ENCODE data around the gene ZCCHC4.
"Not testable (repeated sequence)": the region's sequence is repeated elsewhere in the genome, so short reads cannot be mapped to it uniquely, and the experiment has no call there.

ZCCHC4 gene

DNA sequence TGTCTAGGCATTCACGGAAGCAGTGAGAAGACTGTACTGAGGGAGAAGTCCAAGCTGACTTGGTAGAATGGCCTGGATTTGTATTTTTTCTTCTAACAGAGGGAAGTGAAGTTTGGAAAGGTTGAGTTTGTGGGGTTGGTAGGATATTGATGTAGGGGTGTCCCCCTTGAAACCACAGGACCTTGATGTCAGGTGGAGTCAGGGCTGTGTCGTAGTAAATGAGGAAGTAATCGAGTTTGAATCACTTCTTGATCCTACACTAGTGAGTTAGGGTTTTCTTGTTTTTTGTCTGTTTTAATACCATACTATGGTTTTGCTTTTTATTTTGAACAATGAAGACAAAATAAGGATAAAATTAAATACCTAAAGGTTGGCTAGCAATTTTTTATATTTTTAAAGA is 34.3 kb downstream of the ZCCHC4 start:
- H3K4me3 Mint-ChIP-seq = no peak overlapping the region
- no peak overlapping the region for H3K27ac Mint-ChIP-seq
- H3K4me1 Mint-ChIP-seq (ENCODE audit: low read depth) = peaks cover 6% of the 10 kb centered on the region
- H3K27me3 Mint-ChIP-seq = no peaks in the 10 kb centered on the region
- H3K36me3 Mint-ChIP-seq (ENCODE audit: low read depth) = peaks cover 10% of the 10 kb centered on the region
- H3K9me3 Mint-ChIP-seq = no peaks in the 10 kb centered on the region
- intact Hi-C loops (cut with micrococcal nuclease) = no loop called here

- Mint-ChIP-seq H3K4me1 (ENCODE audit: low read depth) (peaks cover 6% of the 10 kb centered on the region), H3K4me3 (no peak overlapping the region), H3K27ac (no peak overlapping the region), H3K27me3 (no peaks in the 10 kb centered on the region), H3K9me3 (no peaks in the 10 kb centered on the region), H3K36me3 (ENCODE audit: low read depth) (peaks cover 15% of the 10 kb centered on the region)
- intact Hi-C loops (cut with micrococcal nuclease) = no loop called here
Measured at GRCh38 chr4:25347473-25347872, 34.9 kb downstream of the ZCCHC4 start.

DNA sequence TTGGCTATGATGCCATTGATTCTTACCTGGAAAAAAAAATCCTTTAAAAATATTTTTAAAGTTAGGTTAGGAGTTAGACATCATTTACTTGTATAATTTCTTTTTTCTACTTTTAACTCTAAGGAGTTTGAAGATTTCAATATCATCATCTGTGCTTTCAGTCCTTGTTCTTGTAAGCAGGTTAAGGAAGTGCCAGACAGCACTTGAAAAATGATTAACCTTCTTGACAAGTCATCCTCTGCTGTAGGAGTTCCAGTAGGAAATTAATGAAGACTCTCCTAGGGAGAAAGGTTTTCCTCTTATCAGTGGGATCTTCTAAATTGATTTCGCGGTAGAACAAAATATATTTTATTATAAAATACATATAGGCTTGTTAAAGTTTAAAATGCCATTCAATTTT is 35.4 kb downstream of the ZCCHC4 start:
- H3K27me3 Mint-ChIP-seq = no peaks in the 10 kb centered on the region
- peaks cover 6% of the 10 kb centered on the region for H3K4me1 Mint-ChIP-seq (ENCODE audit: low read depth)
- intact Hi-C loops (cut with micrococcal nuclease) = no loop called here
- H3K4me3 Mint-ChIP-seq = no peak overlapping the region
- no peaks in the 10 kb centered on the region for H3K9me3 Mint-ChIP-seq
- peaks cover 16% of the 10 kb centered on the region for H3K36me3 Mint-ChIP-seq (ENCODE audit: low read depth)
- H3K27ac Mint-ChIP-seq = no peak overlapping the region

DNA sequence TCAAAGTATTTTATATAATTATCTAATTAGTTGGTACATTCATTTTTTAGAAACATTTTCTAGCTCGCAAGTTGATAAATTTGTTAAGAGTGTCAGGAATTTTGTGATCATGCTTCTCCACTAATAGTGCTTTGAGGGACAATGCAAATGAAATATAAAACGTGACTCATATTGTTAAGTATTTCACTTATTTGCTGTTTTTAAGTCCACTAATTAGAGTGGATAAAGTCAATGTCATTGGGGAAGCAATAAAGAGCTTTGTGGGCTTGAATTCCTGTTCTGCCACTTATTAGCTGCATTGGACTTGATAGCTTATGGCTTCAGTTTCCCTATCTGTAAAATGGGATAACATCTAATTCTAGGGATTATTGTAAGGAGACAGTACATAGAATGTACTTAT is 38.0 kb downstream of the ZCCHC4 start:
- Mint-ChIP-seq H3K4me1 (ENCODE audit: low read depth) (peaks cover 6% of the 10 kb centered on the region), H3K4me3 (no peak overlapping the region), H3K27ac (no peak overlapping the region), H3K27me3 (no peaks in the 10 kb centered on the region), H3K9me3 (no peaks in the 10 kb centered on the region), H3K36me3 (ENCODE audit: low read depth) (peaks cover 22% of the 10 kb centered on the region)
- intact Hi-C loops (cut with micrococcal nuclease) = no loop called here

- Mint-ChIP-seq H3K9me3 (no peaks in the 10 kb centered on the region), H3K36me3 (ENCODE audit: low read depth) (peaks cover 18% of the 10 kb centered on the region), H3K4me1 (ENCODE audit: low read depth) (peaks cover 2% of the 10 kb centered on the region), H3K27me3 (no peaks in the 10 kb centered on the region), H3K4me3 (no peak overlapping the region), H3K27ac (no peak overlapping the region)
- intact Hi-C loops (cut with micrococcal nuclease) = no loop called here
Measured at GRCh38 chr4:25351777-25352416, 39.3 kb downstream of the ZCCHC4 start.

- H3K4me3 Mint-ChIP-seq = no peak overlapping the region
- intact Hi-C loops (cut with micrococcal nuclease) = no loop called here
- H3K4me1 Mint-ChIP-seq (ENCODE audit: low read depth) = no peaks in the 10 kb centered on the region
- H3K9me3 Mint-ChIP-seq = no peaks in the 10 kb centered on the region
- H3K27ac Mint-ChIP-seq = no peak overlapping the region
- no peaks in the 10 kb centered on the region for H3K27me3 Mint-ChIP-seq
- peaks cover 32% of the 10 kb centered on the region for H3K36me3 Mint-ChIP-seq (ENCODE audit: low read depth)
Measured at GRCh38 chr4:25356068-25356467, 43.5 kb downstream of the ZCCHC4 start.

DNA sequence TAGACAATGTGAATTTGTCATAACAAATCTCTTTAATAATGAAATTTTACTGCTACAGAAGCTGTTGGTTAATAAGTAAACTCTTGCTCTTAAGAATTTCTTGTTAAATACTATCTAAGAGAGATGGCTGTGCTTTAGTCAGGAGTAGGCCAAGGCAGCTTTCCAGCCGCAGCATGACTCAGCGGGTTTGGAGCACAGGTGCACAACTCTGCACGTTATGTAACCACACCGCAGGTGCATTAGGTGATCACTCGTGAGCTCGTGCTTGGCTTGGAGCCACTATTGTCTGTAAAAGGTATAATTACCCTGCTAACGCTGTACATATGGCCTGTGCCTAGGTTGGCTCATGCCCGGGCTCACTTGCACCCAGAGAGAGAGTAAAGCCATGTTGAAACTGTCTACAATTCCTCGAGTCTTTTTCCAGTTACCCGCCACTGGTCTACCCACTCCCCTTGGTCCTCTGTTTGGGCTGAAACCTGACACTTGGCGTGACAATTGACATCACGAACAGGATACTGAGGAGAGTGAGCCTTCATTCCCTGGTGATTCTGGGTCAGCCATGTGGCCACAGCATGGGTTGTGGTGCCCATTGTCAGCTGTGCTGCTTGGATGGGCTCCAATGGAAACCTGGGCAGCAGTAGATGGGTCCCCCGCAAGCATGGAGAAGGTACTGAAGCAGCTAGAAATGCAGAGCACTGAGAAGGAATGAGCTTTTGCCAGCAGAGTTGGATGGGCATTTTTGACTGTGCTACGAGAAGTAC is 46.1 kb downstream of the ZCCHC4 start:
- Mint-ChIP-seq H3K4me3 (no peak overlapping the region), H3K36me3 (ENCODE audit: low read depth) (peaks cover 22% of the 10 kb centered on the region), H3K9me3 (no peaks in the 10 kb centered on the region), H3K4me1 (ENCODE audit: low read depth) (no peaks in the 10 kb centered on the region), H3K27ac (no peak overlapping the region), H3K27me3 (no peaks in the 10 kb centered on the region)
- intact Hi-C loops (cut with micrococcal nuclease) = no loop called here

- Mint-ChIP-seq H3K36me3 (ENCODE audit: low read depth) (peaks cover 27% of the 10 kb centered on the region), H3K4me3 (no peak overlapping the region), H3K9me3 (no peaks in the 10 kb centered on the region), H3K27me3 (no peaks in the 10 kb centered on the region), H3K27ac (no peak overlapping the region), H3K4me1 (ENCODE audit: low read depth) (no peaks in the 10 kb centered on the region)
- intact Hi-C loops (cut with micrococcal nuclease) = no loop called here
Measured at GRCh38 chr4:25361253-25361652, 48.7 kb downstream of the ZCCHC4 start.

GRCh38 chr4:25367004-25367621 is 54.5 kb downstream of the ZCCHC4 start:
- Mint-ChIP-seq H3K36me3 (ENCODE audit: low read depth) (peaks cover 26% of the 10 kb centered on the region), H3K4me3 (no peak overlapping the region), H3K9me3 (no peaks in the 10 kb centered on the region), H3K27me3 (no peaks in the 10 kb centered on the region), H3K27ac (no peak overlapping the region), H3K4me1 (ENCODE audit: low read depth) (no peaks in the 10 kb centered on the region)
- intact Hi-C loops (cut with micrococcal nuclease) = loop anchor here (5.0 kb wide), 1 partner anchor 185 kb away; no protein-coding TSS in a partner anchor

DNA sequence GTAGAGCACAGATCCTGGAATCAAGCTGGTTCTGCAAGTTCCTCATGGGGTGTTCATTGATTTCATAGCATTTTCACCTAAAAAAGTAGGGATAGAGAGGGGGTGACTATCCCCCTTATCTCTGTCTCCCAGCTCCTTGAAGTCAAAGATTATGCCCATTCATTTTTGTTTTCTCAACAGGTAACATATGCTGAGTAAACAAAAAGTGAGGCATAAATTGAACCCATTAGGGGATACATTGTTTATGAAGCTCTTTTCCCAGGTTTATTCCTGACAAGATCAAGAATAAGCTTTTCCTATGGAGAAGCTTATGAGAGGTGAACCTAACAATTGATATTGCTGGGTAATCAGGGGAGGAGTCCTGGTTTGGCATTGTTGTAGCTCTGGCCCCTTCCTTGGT is 55.3 kb downstream of the ZCCHC4 start:
- H3K27ac Mint-ChIP-seq = no peak overlapping the region
- no peaks in the 10 kb centered on the region for H3K4me1 Mint-ChIP-seq (ENCODE audit: low read depth)
- intact Hi-C loops (cut with micrococcal nuclease) = loop anchor here (5.0 kb wide), 1 partner anchor 186 kb away; no protein-coding TSS in a partner anchor
- no peaks in the 10 kb centered on the region for H3K9me3 Mint-ChIP-seq
- no peak overlapping the region for H3K4me3 Mint-ChIP-seq
- peaks cover 26% of the 10 kb centered on the region for H3K36me3 Mint-ChIP-seq (ENCODE audit: low read depth)
- H3K27me3 Mint-ChIP-seq = no peaks in the 10 kb centered on the region

DNA sequence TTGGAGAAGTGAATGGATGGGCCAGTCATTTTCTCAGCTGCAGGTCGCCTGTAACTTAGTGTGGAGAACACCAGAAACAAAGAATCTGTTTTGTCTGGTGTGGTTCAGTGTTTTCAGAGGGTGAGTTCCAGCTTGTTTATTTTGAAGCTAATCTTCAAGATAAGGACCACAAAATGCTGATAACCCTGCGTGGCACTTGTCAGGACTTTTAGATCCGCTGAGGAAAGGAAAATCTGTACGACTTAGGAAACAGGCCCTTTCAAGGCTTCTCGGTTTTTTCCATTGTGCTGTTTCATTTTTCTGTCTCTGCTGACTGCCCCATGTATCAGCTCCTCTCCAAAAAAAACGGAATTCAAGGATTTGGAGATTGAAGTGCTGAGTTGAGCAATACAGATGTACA is 55.7 kb downstream of the ZCCHC4 start:
- intact Hi-C loops (cut with micrococcal nuclease) = loop anchor here (5.0 kb wide), 1 partner anchor 186 kb away; no protein-coding TSS in a partner anchor
- H3K27me3 Mint-ChIP-seq = no peaks in the 10 kb centered on the region
- peaks cover 26% of the 10 kb centered on the region for H3K36me3 Mint-ChIP-seq (ENCODE audit: low read depth)
- H3K4me3 Mint-ChIP-seq = no peak overlapping the region
- no peaks in the 10 kb centered on the region for H3K9me3 Mint-ChIP-seq
- no peak overlapping the region for H3K27ac Mint-ChIP-seq
- H3K4me1 Mint-ChIP-seq (ENCODE audit: low read depth) = no peaks in the 10 kb centered on the region

- Mint-ChIP-seq H3K9me3 (no peaks in the 10 kb centered on the region), H3K27ac (no peak overlapping the region), H3K36me3 (ENCODE audit: low read depth) (peaks cover 16% of the 10 kb centered on the region), H3K27me3 (no peaks in the 10 kb centered on the region), H3K4me1 (ENCODE audit: low read depth) (no peaks in the 10 kb centered on the region), H3K4me3 (no peak overlapping the region)
- intact Hi-C loops (cut with micrococcal nuclease) = no loop called here
Measured at GRCh38 chr4:25370242-25370641, 57.7 kb downstream of the ZCCHC4 start.

DNA sequence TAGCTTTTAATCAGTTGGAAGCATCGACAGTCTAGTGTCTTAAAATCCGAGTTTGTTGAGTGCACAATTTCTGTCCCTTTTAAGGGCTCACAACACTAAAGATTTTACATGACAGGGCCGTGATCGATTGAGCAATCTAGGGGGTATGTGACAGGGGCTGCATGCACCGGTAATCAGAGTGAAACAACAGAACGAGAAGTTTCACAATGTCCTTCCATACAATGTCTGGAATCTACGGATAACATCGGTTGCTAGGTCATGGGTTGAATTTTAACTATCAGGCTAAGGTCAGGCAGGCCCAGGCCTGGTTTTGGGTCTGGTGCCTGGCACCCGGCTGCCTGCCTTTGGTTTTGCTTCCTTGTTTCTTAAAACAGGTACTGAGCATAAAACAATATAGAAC is 60.0 kb downstream of the ZCCHC4 start:
- H3K4me1 Mint-ChIP-seq (ENCODE audit: low read depth); H3K9me3 Mint-ChIP-seq; H3K27me3 Mint-ChIP-seq; intact Hi-C loops (cut with micrococcal nuclease); H3K27ac Mint-ChIP-seq; H3K4me3 Mint-ChIP-seq: not testable (repeated sequence)
- H3K36me3 Mint-ChIP-seq (ENCODE audit: low read depth) = peaks cover 16% of the 10 kb centered on the region
